GM19372 (cell line): Measurements from ENCODE around the gene C19orf25.

Experiments used
- ATAC-seq: cut with Tn5 transposase; IDR thresholded peaks from one replicate; pipeline ENCODE4 v1.9.1; 2021; ENCODE audit warnings: mild to moderate bottlenecking, low read depth, moderate library complexity; ENCODE audit not compliant: unreplicated experiment

Gene C19orf25

DNA sequence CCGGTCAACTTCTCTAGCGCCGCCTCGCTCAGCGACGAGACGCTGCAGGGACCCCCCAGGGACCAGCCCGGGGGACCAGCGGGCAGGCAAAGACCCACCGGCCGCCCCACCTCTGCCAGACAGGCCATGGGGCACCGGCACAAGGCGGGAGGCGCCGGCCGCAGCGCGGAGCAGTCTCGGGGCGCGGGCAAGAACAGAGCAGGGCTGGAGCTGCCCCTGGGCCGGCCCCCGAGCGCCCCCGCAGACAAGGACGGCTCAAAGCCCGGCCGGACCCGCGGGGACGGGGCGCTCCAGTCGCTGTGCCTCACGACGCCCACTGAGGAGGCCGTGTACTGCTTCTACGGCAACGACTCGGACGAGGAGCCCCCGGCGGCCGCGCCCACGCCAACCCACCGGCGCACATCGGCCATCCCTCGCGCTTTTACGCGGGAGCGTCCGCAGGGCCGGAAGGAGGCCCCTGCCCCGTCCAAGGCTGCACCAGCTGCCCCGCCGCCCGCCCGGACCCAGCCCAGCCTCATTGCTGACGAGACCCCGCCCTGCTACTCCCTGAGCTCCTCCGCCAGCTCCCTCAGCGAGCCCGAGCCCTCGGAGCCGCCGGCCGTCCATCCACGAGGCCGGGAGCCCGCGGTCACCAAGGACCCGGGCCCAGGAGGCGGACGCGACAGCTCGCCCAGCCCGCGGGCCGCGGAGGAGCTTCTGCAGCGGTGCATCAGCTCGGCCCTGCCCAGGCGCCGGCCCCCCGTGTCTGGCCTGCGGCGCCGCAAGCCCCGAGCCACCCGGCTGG is 11.3 kb downstream of the C19orf25 start:
- ATAC-seq: no peak

DNA sequence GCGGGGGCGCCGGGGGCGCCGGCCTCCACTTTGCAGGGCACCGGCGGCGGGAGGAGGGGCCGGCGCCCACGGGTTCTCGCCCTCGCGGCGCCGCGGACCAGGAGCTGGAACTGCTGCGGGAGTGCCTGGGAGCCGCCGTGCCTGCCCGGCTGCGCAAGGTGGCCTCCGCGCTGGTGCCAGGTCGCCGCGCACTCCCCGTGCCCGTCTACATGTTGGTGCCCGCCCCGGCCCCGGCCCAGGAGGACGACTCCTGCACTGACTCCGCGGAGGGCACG is 11.9 kb downstream of the C19orf25 start:
- no peak for ATAC-seq

DNA sequence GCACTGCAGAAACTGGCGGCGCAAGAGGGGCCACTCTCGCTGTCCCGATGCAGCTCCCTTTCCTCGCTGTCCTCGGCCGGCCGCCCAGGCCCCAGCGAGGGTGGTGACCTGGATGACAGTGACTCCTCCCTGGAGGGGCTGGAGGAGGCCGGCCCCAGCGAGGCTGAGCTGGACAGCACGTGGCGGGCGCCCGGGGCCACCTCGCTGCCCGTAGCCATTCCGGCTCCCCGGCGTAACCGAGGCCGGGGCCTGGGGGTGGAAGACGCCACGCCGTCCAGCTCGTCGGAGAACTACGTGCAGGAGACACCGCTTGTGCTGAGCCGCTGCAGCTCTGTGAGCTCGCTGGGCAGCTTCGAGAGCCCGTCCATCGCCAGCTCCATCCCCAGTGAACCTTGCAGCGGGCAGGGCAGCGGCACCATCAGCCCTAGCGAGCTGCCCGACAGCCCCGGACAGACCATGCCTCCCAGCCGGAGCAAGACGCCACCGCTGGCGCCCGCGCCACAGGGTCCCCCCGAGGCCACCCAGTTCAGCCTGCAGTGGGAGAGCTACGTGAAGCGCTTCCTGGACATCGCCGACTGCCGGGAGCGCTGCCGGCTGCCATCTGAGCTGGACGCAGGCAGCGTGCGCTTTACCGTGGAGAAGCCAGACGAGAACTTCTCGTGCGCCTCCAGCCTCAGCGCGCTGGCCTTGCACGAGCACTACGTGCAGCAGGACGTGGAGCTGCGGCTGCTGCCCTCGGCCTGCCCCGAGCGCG is 12.4 kb downstream of the C19orf25 start:
- ATAC-seq: no peak

DNA sequence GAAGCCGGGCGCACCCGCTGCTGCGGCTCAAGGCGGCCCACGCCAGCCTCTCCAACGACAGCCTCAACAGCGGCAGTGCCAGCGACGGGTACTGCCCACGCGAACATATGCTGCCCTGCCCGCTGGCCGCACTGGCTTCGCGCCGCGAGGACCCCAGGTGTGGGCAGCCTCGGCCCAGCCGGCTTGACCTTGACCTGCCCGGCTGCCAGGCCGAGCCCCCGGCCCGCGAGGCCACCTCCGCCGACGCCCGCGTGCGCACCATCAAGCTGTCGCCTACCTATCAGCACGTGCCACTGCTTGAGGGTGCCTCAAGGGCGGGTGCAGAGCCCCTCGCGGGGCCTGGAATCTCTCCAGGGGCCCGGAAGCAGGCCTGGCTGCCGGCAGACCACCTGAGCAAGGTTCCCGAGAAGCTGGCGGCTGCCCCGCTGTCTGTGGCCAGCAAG is 13.0 kb downstream of the C19orf25 start:
- ATAC-seq: no peak

DNA sequence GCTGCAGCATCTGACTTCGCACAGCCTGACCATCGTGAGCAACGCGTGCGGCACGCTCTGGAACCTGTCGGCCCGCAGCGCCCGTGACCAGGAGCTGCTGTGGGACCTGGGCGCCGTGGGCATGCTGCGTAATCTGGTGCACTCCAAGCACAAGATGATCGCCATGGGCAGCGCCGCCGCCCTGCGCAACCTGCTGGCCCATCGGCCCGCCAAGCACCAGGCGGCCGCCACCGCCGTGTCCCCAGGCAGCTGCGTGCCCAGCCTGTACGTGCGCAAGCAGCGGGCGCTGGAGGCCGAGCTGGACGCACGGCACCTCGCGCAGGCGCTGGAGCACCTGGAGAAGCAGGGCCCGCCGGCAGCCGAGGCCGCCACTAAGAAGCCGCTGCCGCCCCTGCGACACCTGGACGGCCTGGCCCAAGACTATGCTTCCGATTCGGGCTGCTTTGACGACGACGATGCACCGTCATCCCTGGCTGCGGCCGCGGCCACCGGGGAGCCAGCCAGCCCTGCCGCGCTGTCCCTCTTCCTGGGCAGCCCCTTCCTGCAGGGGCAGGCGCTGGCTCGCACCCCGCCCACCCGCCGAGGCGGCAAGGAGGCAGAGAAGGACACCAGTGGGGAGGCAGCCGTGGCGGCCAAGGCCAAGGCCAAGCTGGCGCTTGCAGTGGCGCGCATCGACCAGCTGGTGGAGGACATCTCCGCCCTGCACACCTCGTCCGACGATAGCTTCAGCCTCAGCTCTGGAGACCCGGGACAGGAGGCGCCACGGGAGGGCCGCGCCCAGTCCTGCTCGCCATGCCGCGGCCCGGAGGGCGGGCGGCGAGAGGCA is 13.6 kb downstream of the C19orf25 start:
- no peak for ATAC-seq

DNA sequence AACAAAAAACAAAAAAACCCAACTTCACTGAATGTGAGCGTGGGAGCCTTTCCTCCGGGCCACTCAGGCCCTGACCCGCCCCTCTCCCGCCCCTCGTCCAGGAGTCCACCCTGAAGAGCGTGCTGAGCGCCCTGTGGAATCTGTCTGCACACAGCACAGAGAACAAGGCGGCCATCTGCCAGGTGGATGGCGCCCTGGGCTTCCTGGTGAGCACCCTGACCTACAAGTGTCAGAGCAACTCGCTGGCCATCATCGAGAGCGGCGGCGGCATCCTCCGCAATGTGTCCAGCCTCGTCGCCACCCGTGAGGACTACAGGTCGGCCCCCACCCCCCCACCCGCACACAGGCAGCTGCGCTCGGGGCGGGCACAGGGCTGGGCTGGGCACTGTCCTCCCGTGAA is 17.2 kb downstream of the C19orf25 start:
- ATAC-seq: no peak

DNA sequence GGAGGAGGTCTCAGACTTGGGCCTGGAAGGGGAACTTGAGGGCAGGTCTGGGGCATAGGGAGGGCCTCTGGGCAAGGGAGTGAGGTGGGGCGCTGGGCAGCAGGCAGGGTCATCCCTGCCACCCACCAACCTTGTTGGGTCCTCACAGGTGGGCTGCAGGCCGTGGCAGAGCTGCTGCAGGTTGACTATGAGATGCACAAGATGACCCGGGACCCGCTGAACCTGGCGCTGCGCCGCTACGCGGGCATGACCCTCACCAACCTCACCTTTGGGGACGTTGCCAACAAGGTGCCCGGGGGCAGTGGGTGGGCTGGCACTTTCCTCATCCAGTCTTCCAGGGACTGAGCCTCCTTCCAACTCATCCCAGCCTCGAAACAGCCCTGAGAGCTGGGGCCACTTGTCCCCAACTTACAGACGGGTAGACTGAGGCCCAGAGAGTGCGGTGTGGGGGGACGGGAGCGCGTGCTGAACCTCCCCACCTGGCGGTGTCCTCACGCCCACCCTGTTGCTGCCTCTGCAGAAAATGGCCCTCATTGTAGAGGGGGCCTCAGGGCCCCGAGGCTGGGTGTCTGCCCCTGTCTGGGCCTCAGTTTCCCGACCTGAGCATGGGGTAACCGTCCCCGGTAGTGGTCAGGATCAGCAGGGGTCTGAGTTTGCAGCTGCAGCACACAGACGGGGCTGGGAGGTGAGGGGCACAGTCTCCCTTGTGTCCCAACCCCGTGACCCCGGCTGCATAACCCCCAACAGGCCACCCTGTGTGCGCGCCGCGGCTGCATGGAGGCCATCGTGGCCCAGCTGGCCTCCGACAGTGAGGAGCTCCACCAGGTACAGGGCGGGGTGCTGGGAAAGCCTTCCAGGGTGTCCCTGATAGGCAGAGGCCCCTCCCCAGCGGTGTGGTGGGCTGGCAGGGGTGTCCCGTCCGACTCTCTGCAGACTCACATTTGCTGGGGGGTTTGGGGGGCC is 18.7 kb downstream of the C19orf25 start:
- ATAC-seq: no peak

DNA sequence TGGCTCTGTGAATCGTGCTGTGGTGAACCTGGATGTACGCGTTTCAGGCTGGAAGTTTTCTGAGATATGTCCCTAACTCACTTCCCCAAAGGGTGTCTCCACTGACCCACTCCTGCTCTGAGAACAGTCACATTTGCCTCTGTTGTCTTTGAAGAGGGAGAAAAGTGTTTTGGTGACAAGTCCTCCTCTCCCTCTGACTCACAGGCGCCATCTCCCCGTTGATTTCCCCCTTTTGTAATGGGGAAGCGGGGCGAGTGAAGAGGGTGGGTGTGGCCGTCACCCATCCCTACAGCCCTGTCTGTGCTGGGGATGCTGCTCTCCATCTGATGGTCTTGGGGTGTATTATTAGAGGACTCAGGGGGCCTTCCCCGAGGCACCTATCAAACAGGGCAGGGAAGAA is 19.5 kb downstream of the C19orf25 start:
- ATAC-seq: no peak

DNA sequence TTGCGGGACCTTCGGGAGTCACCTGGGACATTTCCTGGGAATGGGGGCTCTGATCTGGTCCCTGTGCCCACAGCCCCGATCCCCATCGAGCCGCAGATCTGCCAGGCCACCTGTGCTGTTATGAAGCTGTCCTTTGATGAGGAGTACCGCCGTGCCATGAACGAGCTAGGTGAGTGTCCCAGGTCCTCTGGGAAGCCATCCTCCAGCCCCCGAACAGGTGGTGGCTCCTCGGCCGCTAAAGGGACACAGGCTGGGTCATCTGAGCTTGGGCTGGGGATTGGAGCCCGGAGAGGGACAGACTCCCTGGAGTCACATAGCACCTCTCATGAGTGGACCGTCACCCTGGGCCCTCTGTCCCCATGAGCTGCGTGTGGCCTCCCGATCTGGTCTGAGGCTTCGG is 21.1 kb downstream of the C19orf25 start:
- ATAC-seq: no peak

DNA sequence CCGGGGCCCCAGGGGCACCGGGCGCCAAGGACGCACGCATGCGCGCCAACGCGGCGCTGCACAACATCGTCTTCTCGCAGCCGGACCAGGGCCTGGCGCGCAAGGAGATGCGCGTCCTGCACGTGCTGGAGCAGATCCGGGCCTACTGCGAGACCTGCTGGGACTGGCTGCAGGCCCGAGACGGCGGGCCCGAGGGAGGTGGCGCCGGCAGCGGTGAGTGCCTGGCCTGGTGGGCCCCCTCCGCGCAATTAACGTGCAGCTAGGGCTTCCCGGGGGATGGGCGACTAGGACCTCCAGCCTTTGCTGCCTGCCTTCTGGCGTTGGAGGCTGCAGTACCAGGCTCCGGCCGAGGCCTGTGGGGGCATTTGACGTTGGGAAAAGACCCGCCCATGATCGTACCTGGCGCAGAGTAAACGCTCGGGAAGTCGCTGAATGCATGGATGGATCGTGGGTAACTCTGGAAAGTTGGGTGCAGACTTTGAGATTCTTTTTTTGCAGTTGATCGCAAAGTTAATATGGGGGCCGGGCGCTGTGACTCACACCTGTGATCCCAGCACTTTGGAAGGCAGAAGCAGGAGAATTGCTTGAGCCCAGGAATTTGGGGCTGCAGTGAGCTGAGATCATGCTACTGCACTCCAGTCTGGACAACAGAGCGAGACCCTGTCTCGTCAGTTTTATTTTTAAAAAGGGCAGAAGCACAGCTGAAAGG is 21.8 kb downstream of the C19orf25 start:
- no peak for ATAC-seq

DNA sequence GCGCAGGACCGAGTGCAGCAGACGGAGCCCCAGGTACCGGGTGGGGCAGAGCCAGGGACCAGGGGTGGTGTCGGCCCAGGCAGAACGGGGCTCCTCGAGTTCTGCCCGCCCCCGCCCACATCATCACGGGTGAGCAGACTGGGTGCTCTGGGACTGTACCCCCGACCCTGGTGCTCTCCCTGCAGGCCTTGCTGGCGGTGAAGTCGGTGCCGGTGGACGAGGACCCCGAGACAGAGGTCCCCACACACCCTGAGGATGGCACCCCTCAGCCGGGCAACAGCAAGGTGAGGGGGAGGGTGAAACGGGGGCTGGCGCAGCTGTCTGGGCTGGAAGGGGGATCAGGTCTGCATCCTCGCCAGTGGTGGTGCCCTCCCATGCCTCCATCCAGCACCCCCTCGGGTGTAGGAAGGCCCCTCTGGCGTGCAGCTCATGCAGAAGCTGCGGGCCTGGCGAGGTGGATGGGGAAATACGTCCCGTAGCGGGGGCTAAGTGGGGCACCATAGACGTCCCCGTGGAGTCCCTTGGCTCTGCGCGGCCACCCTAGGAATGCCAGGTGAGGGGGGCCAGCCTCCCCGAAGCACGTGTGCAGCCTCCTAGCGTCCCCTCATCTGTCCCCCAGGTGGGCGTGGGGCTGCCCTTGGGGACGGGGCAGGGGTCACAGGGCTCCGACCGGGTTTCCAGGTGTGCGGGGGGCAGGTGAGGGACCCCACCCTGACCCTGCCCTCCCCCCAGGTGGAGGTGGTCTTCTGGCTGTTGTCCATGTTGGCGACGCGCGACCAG is 22.7 kb downstream of the C19orf25 start:
- ATAC-seq: no peak

DNA sequence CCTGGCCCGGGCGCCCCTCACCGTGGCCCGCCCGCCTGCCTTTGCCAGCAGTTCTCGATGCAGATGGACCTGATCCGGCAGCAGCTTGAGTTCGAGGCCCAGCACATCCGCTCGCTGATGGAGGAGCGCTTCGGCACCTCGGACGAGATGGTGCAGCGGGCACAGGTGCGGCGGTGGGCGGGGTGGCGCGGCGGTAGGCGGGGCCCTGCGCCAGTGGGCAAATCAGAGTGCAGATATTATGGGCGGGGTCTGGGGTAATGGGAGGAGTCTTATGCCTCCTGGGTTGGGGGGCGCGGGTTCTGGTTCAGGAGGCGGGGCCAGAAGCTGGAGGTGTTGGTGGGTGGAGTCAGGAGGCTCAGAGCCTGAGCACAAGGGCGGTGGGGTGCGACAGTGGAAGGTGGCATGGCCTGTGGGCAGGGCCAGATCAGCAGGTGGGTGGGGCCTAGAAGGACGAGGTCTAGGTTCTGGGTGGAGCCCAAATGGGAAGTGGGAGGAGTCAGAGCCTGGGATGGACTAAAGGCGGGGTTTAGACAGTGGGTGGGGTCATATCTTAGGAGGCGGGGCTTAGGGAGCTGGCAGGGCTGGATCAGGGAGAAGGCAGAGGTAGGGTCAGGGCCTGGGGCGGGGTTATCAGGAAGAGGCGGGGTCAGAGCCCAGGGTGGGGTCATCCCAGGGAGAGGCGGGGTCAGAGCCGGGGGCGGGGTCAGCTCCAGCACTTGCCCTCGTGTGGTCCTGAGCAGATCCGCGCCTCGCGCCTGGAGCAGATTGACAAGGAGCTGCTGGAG is 23.5 kb downstream of the C19orf25 start:
- no peak for ATAC-seq

DNA sequence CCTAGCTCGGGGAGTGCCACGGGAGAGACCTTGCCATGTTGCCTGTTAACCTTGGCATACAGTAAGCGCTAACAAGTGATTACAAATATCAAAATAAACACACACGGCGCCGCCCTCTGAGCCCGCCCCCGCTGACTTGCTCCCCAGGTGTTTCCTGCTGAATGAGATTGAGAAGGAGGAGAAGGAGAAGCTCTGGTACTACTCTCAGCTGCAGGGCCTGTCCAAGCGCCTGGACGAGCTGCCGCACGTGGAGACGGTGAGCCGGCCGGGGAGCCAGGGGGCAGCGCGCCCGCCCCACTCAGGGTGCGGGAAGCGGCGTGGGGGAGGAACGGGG is 24.0 kb downstream of the C19orf25 start:
- ATAC-seq: no peak

DNA sequence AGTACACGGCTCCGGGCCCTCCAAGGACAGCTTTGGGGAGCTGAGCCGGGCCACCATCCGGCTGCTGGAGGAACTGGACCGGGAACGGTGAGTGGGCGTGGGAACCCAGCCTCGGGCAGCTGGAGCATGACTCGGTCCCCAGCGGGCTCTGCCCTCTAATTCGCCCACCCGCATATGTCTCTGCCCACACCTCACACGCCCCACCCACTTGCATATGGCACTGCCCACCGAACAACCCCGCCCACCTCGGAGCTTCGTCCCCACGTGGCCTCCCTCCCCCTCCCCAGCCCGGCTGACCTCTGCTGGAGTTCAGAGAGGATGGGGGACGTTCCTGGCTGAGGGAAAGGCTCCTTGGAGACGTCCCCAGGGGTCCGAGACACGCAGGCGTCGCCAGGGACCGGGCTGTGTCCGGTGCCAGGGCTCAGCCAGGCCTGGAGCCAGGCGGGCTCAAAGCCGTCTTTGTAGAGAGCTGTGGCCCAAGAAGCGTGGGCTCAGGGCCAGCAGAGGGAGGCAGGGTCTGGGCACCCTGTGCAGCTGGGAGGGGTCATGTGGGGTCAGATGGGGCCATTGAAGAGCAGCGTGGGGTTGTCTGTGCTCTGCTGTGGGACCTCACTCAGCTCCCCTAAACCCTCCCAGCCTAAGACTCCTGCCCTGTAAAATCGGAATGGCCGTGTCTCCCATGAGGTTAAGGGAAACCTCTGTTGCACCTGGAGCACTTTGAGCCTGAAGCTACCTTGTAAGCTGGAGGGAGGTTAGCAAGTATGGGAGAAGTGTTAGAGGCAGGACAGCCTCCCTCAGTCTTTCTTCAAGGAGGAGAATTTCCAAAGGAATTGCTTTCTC is 25.3 kb downstream of the C19orf25 start:
- no peak for ATAC-seq

DNA sequence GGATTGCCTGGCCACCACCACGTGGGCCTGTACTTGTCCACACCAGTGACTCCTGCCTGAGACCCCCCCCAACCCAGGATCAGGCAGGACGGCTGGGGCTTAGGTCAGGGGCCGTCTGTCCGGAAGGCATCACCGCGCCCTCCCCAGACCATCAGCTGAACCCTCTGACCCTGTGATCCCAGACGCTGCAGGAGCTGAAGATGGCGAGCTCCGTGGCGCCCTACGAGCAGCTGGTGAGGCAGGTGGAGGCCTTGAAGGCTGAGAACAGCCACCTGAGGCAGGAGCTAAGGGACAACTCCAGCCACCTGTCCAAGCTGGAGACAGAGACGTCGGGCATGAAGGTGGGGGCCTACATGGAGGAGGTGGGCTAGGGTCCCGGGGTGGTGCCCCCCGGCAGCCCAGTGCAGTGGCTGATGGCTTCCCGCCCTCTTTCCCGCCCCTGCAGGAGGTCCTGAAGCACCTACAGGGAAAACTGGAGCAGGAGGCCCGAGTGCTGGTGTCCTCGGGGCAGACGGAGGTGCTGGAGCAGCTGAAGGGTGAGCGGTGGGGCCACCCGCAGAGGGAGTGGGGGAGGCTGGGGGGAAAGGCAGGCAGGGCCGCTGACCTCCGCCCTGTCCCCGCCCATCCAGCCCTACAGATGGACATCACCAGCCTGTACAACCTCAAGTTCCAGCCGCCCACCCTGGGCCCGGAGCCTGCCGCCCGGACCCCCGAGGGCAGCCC is 26.1 kb downstream of the C19orf25 start:
- no peak for ATAC-seq

DNA sequence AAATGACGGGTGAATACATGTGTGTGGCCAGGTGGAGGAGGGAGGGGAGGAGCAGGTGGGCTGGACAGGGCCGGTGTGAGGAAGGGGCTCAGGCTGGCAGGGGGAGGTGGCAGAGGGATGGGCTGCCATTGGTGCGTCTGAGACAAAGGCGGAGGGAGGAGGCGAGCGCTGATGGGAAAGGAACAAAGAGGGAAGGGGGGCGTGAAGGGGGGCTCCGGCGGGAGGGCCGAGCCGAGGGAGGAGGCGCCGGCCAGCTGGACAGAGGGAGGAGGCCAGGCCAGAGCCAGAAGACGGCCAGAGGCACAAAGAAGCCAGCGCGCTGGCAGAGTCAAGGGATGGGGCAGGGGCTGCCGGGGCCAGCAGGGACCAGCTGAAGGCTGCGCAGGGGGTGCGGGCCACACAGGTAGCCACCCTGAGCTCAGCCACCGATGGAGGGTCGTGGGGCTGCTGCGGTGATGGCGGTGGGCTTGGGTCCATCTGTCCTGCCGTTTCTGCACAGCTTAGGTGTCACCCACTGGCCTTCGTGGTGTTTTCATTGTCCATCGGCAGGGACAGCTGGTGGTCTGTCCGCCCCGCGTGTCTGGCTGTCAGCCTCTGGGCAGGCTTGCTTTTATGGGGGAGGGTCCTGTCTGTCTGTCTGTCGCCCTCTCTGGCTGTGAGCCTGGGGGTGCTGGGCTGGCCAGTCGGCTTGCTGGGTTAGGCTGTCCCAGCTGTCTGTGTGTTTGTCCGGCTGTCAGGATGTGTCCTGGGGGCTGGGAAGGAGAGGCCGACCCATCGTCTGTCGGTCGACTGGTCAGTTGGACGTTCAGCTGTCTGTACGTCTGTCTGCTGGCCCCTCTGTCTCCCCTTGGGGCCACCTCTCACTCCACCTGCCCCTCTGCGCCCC is 26.9 kb downstream of the C19orf25 start:
- ATAC-seq: no peak
